ENCODE measurements around the gene SLC17A3.

The SLC17A3 gene

DNA sequence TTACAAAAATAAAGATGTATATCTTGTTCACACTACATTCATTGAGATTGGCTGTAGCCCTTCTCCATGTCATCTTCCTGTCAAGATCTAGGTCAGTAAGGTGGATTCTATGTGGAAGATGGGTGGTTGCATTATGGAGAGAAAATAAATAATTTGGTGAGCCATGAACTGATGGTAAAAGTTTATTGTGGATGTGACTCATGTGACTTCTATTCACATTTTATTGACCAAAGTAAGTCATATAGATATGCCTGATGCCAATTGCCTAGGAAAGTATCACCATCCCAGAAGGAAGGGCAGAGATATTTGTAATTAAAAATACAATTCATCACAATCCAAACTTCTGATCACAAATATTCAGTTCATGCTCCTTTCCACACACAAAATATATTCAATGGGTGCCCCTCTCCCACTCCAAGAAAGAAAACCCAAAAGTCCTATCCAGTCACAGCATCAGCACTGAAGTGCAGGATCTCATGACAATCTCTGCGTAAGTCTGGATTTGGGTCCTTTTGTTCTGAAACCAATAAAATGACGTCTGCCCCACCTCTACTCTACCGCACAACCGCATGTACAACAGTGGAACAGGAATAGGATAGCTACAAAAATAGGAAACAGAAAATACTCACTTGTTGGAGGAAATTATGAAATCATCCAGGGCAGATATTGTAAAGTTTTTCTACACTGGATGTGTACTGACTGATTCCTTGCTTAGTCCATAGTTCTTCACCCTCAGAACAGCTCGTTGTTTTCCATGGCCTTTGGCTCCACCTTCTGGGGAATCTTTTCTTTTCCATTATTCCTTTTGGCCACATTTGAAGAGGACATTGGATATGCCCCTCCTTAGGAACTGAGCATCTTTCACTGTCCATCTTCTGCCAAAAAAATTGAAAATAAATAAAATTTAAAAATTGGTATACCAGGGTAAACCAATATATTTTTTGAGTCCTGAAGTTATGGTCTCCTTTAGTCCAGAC lies 16.1 kb upstream of the SLC17A3 start:
- peak in 1 of 2 donors; percentile 44 for DNase-seq

DNA sequence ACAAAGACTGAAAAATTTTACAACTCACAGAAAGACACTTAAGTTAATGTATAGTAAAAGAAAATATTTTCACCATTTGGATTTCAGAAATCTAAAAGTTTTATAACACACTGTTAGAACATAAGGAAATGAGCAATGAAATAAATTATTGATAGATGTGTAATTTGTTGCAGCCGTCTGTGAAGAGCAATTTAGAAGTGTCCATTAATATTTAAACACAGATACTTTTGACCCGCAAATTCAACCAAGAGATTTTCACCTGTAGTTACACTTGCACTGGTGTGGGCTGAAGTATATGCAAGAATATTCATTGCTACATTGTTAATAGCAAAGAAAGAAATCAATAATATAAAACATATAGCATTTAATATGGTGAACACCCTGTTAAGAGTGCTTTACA lies 14.6 kb upstream of the SLC17A3 start:
- DNase-seq: no peak

DNA sequence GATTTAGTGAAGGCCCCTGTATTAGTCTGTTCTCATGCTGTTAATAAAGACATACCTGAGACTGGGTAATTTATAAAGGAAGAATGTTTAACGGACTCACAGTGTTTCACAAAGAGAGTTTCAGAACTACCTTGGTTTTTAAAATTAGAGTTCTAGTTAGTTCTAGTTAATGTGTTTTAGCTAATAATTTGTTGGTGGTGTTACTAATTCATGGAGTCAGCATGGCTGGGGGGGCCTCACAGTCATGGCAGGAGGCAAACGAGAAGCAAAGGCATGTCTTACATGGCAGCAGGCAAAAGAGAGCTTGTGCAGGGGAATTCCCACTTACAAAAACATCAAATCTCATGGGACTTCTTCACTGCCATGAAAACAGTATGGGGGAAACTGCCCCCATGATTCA lies 12.0 kb upstream of the SLC17A3 start:
- no peak for DNase-seq

- DNase-seq: peak; percentile 33 to 49
Measured at GRCh38 chr6:25883991-25884390, 9.9 kb upstream of the SLC17A3 start.

DNA sequence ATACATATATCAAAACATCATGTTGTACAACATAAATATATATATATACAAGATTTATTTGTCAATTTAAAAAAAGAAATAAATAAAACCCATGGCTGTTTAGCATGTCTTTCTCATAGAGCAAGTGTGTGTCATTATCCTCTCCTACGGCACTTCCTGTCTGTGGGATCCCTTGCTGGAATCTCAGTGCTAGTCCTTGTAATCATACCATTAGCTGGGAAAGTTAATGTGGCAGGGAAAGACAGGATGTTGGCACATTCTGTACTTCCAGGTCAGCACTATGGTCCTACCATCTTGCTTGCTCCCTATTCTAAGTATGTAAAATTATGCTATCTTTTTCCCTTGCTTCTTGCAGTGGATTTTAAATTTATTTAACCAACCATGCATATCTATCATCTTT lies 9.5 kb upstream of the SLC17A3 start:
- DNase-seq: no peak

DNA sequence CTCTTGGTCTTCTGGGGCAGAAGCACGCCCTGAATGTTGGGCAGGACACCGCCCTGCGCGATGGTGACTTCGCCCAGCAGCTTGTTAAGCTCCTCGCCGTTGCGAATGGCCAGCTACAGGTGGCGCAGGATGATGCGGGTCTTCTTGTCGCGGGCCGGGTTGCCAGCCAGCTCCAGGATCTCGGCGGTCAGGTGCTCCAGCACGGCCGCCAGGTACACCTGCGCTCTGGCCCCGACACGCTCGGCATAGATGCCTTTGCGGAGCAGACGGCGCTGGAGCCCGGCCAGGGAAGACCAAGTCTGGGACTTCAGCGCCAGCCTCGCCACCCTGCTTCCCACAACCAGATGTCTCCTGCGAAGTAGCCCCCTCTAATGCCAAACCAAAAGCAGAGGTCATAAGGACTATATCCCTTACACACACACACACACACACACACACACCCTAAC lies 8.0 kb upstream of the SLC17A3 start:
- DNase-seq: peak in 1 of 2 donors; percentile 13

DNA sequence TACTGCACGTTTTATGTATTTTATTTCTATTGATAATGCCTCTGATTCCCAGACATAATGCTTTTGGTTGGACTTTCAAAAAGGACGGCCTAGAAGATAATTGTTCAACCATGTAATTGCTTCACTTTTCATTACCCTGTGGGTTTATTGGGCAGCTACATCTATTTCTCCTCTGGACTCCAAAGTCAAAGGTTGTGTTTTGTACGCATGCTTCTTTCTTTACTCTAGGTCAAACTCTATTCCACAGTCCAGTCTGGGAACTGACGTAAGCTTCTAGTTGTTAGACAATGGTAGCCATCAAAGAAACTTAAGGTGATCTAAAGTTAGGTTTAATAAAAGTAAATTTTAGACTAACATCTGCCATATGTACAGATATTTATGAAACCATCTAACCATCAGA lies 6.6 kb upstream of the SLC17A3 start:
- DNase-seq: no peak

DNA sequence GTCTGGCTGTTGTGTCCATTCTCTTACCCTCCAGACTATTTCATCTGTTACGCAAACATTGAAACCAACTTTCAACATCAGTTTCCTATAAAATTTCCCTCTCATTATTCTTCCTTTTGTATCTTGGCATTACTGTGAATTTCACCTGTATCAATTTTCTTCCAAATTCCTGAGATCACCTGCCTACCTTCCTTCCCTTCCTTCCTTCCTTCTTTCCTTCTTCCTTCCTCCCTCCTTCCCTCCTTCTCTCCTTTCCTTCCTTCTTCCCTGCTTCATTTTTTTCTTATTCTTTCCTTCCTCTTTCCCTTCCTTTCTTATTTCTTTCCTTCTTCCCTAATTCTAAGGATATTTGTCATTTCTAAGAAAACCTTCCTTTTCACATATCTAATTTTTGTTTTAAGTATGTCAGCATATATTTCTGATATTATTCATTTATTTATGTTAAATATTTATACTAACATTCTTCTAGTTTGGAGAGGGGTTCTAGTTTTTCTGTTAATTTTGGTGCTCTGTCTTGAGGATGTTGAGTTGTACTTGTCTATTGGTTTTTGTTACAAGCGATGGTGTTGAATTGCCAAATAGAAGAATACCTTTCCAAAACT lies 4.8 kb upstream of the SLC17A3 start:
- no peak for DNase-seq

- DNase-seq: no peak
Measured at GRCh38 chr6:25875926-25876602, 2.0 kb upstream of the SLC17A3 start.

GRCh38 chr6:25875563-25875905 lies 1.5 kb upstream of the SLC17A3 start:
- DNase-seq: no peak

- peak; percentile 18 to 33 for DNase-seq
Measured at GRCh38 chr6:25874822-25875562, 949 bp upstream of the SLC17A3 start.

DNA sequence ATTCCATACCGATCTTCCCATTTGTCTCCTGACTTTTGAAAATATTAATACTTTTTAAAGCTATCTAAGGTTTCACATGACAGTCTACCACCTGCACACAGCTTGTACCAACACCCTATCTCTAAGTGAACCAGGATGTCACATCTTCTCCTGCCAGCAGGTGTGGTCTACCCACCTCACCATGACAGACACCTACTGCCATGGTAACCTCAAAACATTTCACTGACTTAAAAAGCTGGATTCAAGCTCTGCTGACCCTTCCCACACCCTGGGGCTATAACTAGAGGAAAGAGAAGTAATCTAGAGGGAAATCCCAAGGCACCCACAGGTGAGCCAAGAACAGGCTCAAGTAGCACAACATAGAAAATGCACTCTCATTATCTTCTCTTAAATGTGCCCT lies 1.2 kb downstream of the SLC17A3 start:
- DNase-seq: no peak

DNA sequence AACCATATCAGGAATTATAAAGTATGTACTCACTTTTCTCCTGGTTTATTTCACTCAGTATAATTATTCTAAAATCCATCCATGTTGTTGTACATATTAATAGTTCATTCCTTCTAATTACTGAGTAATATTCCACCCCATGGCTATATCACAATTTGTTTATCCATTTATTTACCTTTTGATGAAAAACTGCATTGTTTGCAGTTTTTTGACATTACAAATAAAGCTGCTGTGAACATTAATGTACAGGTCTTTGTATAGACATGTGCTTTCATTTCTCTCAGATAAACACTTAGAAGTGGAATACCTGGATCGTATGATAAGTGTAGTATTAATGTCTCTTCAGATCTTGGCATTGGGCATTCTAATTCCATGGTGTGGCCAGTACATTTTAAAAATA lies 4.2 kb downstream of the SLC17A3 start:
- DNase-seq: no peak

DNA sequence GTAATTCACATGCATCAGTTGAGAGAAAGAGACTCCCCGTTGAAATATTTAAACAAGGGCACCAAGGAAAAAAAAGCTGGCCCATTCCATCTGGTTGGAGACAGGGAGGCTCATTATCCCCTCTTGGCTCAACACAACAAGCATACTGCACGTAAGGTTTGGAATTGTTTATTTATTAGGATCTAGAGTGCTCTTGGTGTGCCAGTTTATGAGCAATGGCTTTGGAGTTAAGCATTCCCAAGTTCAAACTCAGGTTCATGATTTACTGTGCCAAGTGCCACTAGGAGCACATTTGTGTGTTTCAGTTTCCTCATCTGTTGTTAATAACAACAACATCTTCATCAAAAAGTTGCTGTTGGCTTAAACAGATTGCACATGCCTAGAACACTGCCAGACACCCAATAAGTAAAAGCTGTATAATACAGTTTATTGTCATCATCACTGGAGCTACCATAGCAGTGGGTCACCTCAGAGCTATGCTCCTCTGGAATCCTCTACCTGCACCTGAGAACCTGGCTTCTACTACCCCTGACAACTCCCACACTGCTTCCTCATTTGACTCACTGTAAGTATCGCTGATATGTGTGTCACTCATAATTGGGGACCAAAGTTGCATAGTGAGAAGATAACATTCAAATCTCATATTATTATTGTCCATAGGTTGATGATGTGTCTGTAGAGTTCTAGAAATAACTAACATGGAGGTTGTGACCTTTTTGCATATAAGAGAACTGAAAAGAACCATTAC lies 5.4 kb downstream of the SLC17A3 start:
- DNase-seq: no peak

DNA sequence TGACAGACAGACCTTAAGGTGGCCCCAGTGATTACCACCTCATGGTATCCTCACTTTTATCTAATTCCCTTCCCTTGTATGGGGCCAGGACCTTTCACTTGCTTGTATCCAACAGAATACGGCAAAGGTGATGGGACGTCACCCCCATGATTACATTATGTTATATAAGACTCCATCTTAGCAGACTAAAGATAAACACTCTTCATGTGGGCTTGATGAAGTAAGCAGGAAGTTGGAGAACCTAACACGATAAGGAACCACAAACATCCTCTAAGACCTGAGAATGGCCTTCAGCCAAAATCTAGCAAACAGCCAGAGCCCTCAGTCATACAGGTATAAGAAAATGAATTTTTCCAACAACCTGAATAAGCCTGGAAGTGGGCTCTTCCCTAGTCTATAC lies 8.0 kb downstream of the SLC17A3 start:
- DNase-seq: no peak

DNA sequence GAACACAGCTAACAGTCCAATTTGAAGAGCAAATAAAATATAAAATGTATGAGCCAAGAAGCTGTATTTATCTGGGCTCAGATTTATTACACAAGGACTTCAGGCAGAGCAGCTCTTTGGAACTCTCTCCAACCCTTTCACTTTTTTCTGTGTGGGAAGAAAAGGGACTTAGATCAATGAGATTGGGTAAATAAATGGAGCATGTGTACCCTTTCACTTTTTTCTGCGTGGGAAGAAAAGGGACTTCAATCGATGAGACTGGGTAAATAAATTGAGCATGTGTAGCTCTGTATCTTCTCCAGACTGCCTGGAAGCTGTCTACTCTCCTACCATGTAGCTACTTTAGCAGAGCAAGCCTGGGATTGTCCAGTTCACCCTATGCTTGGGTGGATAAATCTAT lies 10.7 kb downstream of the SLC17A3 start:
- no peak for DNase-seq

GRCh38 chr6:25862199-25862598 lies 11.8 kb downstream of the SLC17A3 start:
- DNase-seq: no peak

- DNase-seq: no peak
Measured at GRCh38 chr6:25852756-25853155, 21.3 kb downstream of the SLC17A3 start.

DNA sequence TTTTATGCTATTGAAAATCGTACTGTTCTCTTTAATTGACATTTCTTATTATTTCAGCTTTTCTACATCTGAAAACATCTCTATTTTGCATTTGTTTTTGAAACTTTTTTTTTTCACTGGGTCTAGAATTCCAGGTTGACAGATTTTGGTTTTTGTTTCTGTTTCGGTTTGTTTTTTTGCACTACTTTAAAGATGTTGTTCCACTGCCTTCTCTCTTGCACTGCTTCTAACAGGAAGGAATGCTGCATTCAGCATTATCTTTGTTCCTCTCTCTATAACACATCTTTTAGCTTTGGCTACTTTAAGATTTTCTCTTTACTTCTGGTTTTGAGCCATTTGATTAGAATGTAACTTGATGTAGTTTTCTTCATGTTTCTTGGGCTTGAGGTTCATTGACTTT lies 22.1 kb downstream of the SLC17A3 start:
- no peak for DNase-seq

- DNase-seq: no peak
Measured at GRCh38 chr6:25844518-25844917, 29.5 kb downstream of the SLC17A3 start.

DNA sequence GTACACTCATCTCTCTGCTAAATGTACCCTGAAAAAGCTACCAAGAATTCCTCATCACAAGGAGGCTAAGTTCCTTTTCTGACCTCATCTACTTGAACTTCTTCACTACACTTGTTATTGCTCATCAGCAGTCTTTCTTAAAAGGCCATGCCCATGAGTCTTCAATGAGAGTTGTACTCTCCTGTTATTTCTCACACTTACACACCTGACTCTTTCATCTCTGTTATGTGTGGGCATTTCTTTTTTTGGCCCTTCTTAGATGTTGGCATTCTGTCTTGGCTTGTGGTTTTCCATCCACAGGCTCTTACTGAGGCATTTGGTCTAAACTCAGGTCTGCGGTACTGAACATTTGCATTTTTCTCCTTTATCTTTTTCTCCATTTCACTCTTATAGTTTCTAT lies 31.5 kb downstream of the SLC17A3 start:
- no peak for DNase-seq

Data from inflammatory macrophage treated with lipopolysaccharide for 1 hour (primary cell).